Keratinocyte (primary cell): ENCODE data around the gene LY6G5B. TPM values are rescaled to one million over a fixed set of nuclear protein-coding genes. Genes with fewer than 3 reads are reported as not detected.

ENCODE experiments used
- DNase-seq: peaks from one replicate; pipeline ENCODE4 v3.0.0-alpha.2; 2011; ENCODE audit warnings: low read depth, missing footprints, low spot score
- FAIRE-seq: peaks from 2 replicates; lab custom pipeline; 2011; peaks lifted over from hg19 to GRCh38; lab: Jason Lieb, UNC
- H2AFZ ChIP-seq: 2 replicates; pipeline ENCODE4 v1.6.0; 2012; ENCODE audit warnings: low read length, control low read depth, inconsistent platforms; ENCODE audit not compliant: control insufficient read depth
- H3K27ac ChIP-seq: 2 replicates; pipeline ENCODE4 v1.5.1; 2011; ENCODE audit warnings: low read length; ENCODE audit not compliant: control insufficient read depth, insufficient read depth
- H3K27me3 ChIP-seq: 3 replicates; pipeline ENCODE4 v1.6.0; 2011; ENCODE audit warnings: low read length; ENCODE audit not compliant: control insufficient read depth, insufficient read depth; ENCODE audit errors: extremely low read depth
- H3K36me3 ChIP-seq, 2 experiments: 2 replicates in 1 of 2; 3 replicates in 1 of 2; pipeline ENCODE4 v1.5.1; 2011; ENCODE audit warnings: low read length in 2 of 2, mild to moderate bottlenecking in 1 of 2; ENCODE audit not compliant: control insufficient read depth in 2 of 2, insufficient read depth in 2 of 2; ENCODE audit errors: extremely low read depth in 1 of 2
- H3K4me1 ChIP-seq: 3 replicates; pipeline ENCODE4 v1.5.1; 2011; ENCODE audit warnings: low read length; ENCODE audit not compliant: control insufficient read depth, insufficient read depth; ENCODE audit errors: extremely low read depth
- H3K4me2 ChIP-seq: 3 replicates; pipeline ENCODE4 v1.6.0; 2011; ENCODE audit warnings: low read depth, low read length; ENCODE audit not compliant: control insufficient read depth, insufficient read depth; ENCODE audit errors: extremely low read depth
- H3K4me3 ChIP-seq, 3 experiments: fragments of 200-600 bp in 1 of 3; sonication (generic) in 1 of 3; 2 replicates in 2 of 3; 3 replicates in 1 of 3; pipeline ENCODE4 v1.5.1; 2011 to 2016; ENCODE audit warnings: low read length in 3 of 3, mild to moderate bottlenecking in 3 of 3, control low read depth in 2 of 3, inconsistent platforms in 1 of 3, low read depth in 1 of 3, mixed read lengths in 1 of 3, mixed run types in 1 of 3, moderate library complexity in 1 of 3; ENCODE audit not compliant: control insufficient read depth in 2 of 3, insufficient read depth in 2 of 3; ENCODE audit errors: extremely low read depth in 1 of 3
- H3K79me2 ChIP-seq: 2 replicates; pipeline ENCODE4 v1.6.0; 2012; ENCODE audit warnings: low read length; ENCODE audit not compliant: control insufficient read depth, insufficient read depth
- H3K9ac ChIP-seq: 3 replicates; pipeline ENCODE4 v1.6.0; 2011; ENCODE audit warnings: low read length; ENCODE audit not compliant: control insufficient read depth, insufficient read depth; ENCODE audit errors: extremely low read depth
- H3K9me1 ChIP-seq: 3 replicates; pipeline ENCODE4 v1.6.0; 2011; ENCODE audit warnings: low read length; ENCODE audit not compliant: control insufficient read depth, insufficient read depth; ENCODE audit errors: extremely low read depth
- H3K9me3 ChIP-seq: 2 replicates; pipeline ENCODE4 v1.5.1; 2012; ENCODE audit warnings: low read depth, low read length; ENCODE audit not compliant: control insufficient read depth
- H4K20me1 ChIP-seq: 3 replicates; pipeline ENCODE4 v1.6.0; 2011; ENCODE audit warnings: low read length; ENCODE audit not compliant: control insufficient read depth, insufficient read depth; ENCODE audit errors: extremely low read depth
- EZH2 ChIP-seq: IDR thresholded peaks from one replicate; pipeline ENCODE4 v1.6.1; 2012; ENCODE audit warnings: inconsistent platforms, mild to moderate bottlenecking, low read length, moderate library complexity
- dilution Hi-C: fragments of 300-500 bp; cut with MboI; formaldehyde crosslinking; loops from one replicate; pipeline ENCODE4 v1.7.0; 2020; ENCODE audit warnings: low sequenced_read_pairs; ENCODE audit not compliant: extremely low pct_ligation_motif_present
- polyA plus RNA-seq, 5 experiments: library from polyadenylated mRNA; depleted of rRNA in 3 of 5; stranded (reverse) in 3 of 5; stranded (forward) in 1 of 5; unstranded in 1 of 5; fragments of >200 nt; gene quantifications; 1 replicate in 1 of 5; 2 replicates in 3 of 5; 3 replicates in 1 of 5; pipeline versions ENCODE4 v1.2.1 to v1.2.3, GENCODE V29; 2011 to 2012; ENCODE audit warnings: missing spikeins in 2 of 5, low read depth in 1 of 5, low replicate concordance in 1 of 5
- TF ChIP-seq, protein P1 (sequence below), 3 experiments: IDR thresholded peaks in 1 of 3; conservative IDR thresholded peaks in 1 of 3; optimal IDR thresholded peaks in 1 of 3; 2 replicates in 2 of 3; 3 replicates in 1 of 3; pipeline versions ENCODE3 to v1.5.1; 2011; ENCODE audit warnings: low read length in 3 of 3, mild to moderate bottlenecking in 3 of 3, moderate library complexity in 2 of 3, control low read depth in 1 of 3, inconsistent platforms in 1 of 3; ENCODE audit not compliant: insufficient read depth in 2 of 3; ENCODE audit errors: extremely low read depth in 1 of 3

The LY6G5B gene
- polyA plus RNA-seq, 1 donor (not counting 4 experiments of a cell fraction or from before 2014, with no cell fraction given): 5.2 TPM

DNA sequence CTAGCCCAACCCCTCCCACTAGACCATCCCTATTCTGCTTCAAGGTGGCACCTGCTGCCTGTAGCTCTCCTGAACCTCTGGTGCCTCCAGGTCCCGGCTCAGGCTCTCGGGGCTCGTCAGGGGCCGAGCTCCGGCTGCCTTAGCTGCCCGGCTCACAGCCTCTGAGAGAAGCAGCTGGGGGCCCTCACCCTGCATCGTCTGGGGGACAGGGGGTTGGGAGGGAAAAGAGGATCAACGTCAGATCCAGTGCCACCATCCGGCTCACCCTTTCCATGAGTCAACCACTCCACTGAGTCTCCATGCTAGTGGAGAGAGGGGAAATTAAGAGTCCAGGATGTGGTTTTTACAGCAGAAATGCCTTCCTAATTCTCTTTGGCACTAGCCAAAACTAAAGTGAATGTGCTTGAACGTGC lies 30.3 kb upstream of the LY6G5B start:
- Histone ChIP-seq H3K4me1 (no peaks in the 10 kb centered on the region), H3K9me3 (no peaks in the 10 kb centered on the region), H3K4me2 (no peak overlapping the region), H3K9me1 (no peaks in the 10 kb centered on the region), H3K9ac (no peak overlapping the region), H3K27ac (no peak overlapping the region), H3K4me3 (no peak overlapping the region), H4K20me1 (no peaks in the 10 kb centered on the region), H3K27me3 (no peaks in the 10 kb centered on the region), H3K79me2 (no peaks in the 10 kb centered on the region), H3K36me3 (peaks cover 55 to 59% of the 10 kb centered on the region in 2 experiments), H2AFZ (no peak overlapping the region)
- FAIRE-seq: no peak
- TF ChIP-seq, protein P1, sequence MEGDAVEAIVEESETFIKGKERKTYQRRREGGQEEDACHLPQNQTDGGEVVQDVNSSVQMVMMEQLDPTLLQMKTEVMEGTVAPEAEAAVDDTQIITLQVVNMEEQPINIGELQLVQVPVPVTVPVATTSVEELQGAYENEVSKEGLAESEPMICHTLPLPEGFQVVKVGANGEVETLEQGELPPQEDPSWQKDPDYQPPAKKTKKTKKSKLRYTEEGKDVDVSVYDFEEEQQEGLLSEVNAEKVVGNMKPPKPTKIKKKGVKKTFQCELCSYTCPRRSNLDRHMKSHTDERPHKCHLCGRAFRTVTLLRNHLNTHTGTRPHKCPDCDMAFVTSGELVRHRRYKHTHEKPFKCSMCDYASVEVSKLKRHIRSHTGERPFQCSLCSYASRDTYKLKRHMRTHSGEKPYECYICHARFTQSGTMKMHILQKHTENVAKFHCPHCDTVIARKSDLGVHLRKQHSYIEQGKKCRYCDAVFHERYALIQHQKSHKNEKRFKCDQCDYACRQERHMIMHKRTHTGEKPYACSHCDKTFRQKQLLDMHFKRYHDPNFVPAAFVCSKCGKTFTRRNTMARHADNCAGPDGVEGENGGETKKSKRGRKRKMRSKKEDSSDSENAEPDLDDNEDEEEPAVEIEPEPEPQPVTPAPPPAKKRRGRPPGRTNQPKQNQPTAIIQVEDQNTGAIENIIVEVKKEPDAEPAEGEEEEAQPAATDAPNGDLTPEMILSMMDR (optimal IDR thresholded peaks at IDR 0.05 in 1 of 3, IDR thresholded peaks at IDR 0.05 in 1 of 3, conservative IDR thresholded peaks at IDR 0.05 in 1 of 3; ENCODE audit: extremely low read depth in 1 of 3, insufficient read depth in 2 of 3, low read length in 3 of 3): no peak
- no peak for TF ChIP-seq EZH2
- dilution Hi-C loops: no loop called here
- DNase-seq: no peak

DNA sequence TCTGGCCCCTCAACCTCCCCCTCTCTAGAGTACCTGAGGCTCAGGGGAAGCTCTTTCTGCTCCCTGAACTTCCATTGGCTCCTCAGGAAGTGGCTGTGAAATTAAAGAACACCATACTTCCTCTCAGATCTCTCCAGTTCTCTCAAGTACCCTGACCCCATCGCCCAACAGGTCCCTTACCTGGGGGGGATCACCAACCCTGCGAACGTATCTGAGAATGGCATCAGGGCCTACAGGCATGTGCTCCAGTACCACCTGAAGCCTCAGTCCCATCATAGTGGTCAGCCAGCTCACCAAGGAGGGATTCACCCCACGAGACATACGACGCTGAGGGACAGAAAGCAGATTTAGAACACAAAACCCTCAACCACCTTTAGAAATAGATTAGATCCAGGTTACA lies 29.2 kb upstream of the LY6G5B start:
- Histone ChIP-seq H4K20me1 (no peaks in the 10 kb centered on the region), H3K4me3 (no peak overlapping the region), H2AFZ (no peak overlapping the region), H3K9ac (no peak overlapping the region), H3K9me3 (no peaks in the 10 kb centered on the region), H3K9me1 (no peaks in the 10 kb centered on the region), H3K27me3 (no peaks in the 10 kb centered on the region), H3K79me2 (no peaks in the 10 kb centered on the region), H3K4me1 (no peaks in the 10 kb centered on the region), H3K36me3 (peaks cover 54 to 58% of the 10 kb centered on the region in 2 experiments), H3K27ac (no peak overlapping the region), H3K4me2 (no peak overlapping the region)
- dilution Hi-C loops: no loop called here
- no peak for TF ChIP-seq EZH2
- TF ChIP-seq, protein P1 (optimal IDR thresholded peaks at IDR 0.05 in 1 of 3, IDR thresholded peaks at IDR 0.05 in 1 of 3, conservative IDR thresholded peaks at IDR 0.05 in 1 of 3; ENCODE audit: extremely low read depth in 1 of 3, insufficient read depth in 2 of 3, low read length in 3 of 3): no peak
- no peak for FAIRE-seq
- no peak for DNase-seq
